ENCODE results near the gene MZT1.

Gene MZT1

DNA sequence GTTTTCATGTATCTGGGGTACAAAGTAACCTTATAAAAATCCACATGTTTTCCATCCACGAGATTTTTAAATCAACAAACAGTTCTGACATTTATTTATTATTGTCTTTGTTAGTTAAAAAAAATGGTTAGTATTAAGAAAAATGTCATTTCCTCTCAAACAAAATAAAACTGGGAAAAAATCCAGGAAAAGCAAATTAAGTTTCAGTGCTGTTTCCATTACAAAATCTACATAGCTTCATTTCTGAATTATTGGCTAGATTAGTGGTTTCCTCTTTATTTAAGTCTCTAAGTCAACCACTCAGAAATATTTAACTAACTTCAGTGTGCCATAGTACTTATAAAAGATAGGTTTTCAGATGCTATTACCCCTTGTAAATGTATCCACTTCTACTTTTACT, 49.1 kb downstream of the MZT1 start:
- DNase-seq = no peak

DNA sequence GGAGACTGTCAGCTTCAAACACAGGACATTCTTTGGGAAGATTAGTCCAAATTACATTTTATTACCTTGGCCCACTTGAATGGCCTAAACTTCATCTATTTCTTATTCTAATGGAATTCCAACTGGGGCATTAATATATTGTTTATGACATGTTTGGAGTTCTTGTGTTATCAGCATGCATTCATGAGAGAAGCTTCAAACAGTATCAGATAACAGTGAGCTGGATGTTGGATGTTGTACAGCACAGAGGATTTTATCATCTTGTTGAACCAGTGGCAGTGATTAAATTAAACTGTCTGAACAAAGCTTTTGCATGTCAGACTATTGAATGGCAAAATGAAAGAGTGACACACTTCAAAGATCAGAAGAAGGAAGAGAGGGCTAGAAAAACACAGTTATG, 50.0 kb downstream of the MZT1 start:
- no peak for DNase-seq

- DNase-seq = no peak
These were observed 61.0 kb downstream of the MZT1 start for GRCh38 chr13:72666391-72666790.

DNA sequence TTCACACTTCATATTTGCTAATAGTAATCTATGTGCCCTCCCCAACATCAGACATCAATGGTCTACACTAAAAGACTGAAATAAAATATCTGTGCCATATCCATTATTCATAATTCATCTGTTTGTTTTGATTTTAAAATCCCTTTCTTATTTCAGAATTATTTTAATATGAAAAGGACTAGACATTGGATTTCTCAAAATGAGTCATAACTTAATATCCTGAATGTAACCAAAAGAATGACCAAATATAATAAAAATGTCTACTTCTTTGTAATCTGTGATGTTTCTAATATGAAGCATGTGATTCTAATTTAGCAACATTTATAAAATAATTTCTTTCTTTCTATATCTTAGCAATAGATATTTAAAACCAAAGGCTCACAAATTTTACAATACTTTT, 64.9 kb downstream of the MZT1 start:
- DNase-seq = no peak
